ENCODE results near the gene CCDC34. TPM values are rescaled to one million over a fixed set of nuclear protein-coding genes. Genes with fewer than 3 reads are reported as not detected.

The CCDC34 gene
- total and polyA plus RNA-seq, 2 of the 4 experiments (the other 2 are of a cell fraction), result 2.5 to 4.5 TPM

- Histone ChIP-seq H3K9me3 (ENCODE audit: control insufficient read depth, insufficient read depth, low read length) (no peaks in the 10 kb centered on the region), H4K8ac (ENCODE audit: low read depth in 2 of 2, low read length in 2 of 2) (no peak overlapping the region), H3K23ac (ENCODE audit: low read depth, low read length) (no peak overlapping the region), H2BK5ac (ENCODE audit: low read depth, low read length, poor library complexity, severe bottlenecking) (no peak overlapping the region), H2BK120ac (ENCODE audit: low read depth, low read length) (no peak overlapping the region), H4K91ac (ENCODE audit: insufficient read depth, low read depth, low read length) (no peak overlapping the region), H2BK20ac (ENCODE audit: low read depth, low read length) (no peak overlapping the region), H3K9me1 (ENCODE audit: insufficient read depth, low read length) (no peaks in the 10 kb centered on the region), H2BK15ac (ENCODE audit: low read depth, low read length) (no peak overlapping the region), H3K79me1 (ENCODE audit: low read depth in 1 of 2, low read length in 2 of 2) (no peaks in the 10 kb centered on the region), H3K4me2 (ENCODE audit: low read depth, low read length) (no peak overlapping the region), H3K27me3 (ENCODE audit: control insufficient read depth, insufficient read depth, low read length) (no peaks in the 10 kb centered on the region), H3K18ac (ENCODE audit: low read depth, low read length) (no peak overlapping the region), H3K4me3 (ENCODE audit: insufficient read depth, low read depth, low read length) (no peak overlapping the region), H3K27ac (ENCODE audit: insufficient read depth, low read length) (no peak overlapping the region), H3K56ac (ENCODE audit: extremely low read depth, insufficient read depth, low read length) (no peak overlapping the region), H4K5ac (ENCODE audit: low read depth, low read length) (no peak overlapping the region), H3K4me1 (ENCODE audit: control insufficient read depth, insufficient read depth, low read length) (peaks cover 4% of the 10 kb centered on the region; the same call in 1 of the 2 replicates), H2AK5ac (ENCODE audit: low read depth, low read length) (no peak overlapping the region), H3K14ac (replicated peaks; ENCODE audit: low read depth, low read length) (no peak overlapping the region), H2AFZ (replicated peaks; ENCODE audit: low read length, poor library complexity) (no peak overlapping the region), H3K9ac (ENCODE audit: low read depth, low read length) (no peak overlapping the region), H3K4ac (ENCODE audit: low read depth, low read length) (no peak overlapping the region), H4K20me1 (ENCODE audit: insufficient read depth, low read length) (no peaks in the 10 kb centered on the region), H3K36me3 (ENCODE audit: control insufficient read depth, insufficient read depth, low read length) (no peaks in the 10 kb centered on the region), H2AK9ac (replicated peaks; ENCODE audit: low read depth, low read length, poor library complexity) (no peak overlapping the region)
- DNase-seq, result no peak
- in situ Hi-C loops (cut with MboI; ENCODE audit: low sequenced_read_pairs) (loop anchor here (5.0 kb wide), 1 partner anchor 109 kb away; no protein-coding TSS in a partner anchor), intact Hi-C loops (cut with micrococcal nuclease) (loop anchor here (1.0 to 5.0 kb wide), 3 partner anchors 112 to 191 kb away; partner anchors contain the start of gene LGR4), dilution Hi-C loops (cut with HindIII; ENCODE audit: low sequenced_read_pairs, unreplicated experiment) (no loop called here)
- BruUV-seq (replicated peaks), result no TSS peak
- ChIA-PET POLR2A (ENCODE audit: unreplicated experiment) (interaction anchor here (0.8 kb wide), 2 partner anchors 112 to 190 kb away, joined by 3 to 5 read pairs; no protein-coding TSS in a partner anchor), CTCF (interaction anchor here (0.6 to 1.8 kb wide), 17 partner anchors 8 to 191 kb away, joined by 3 to 19 read pairs (median 3); no protein-coding TSS in a partner anchor)
- no CpG with 5 or more reads among the region's 1 CpG for WGBS, 2 experiments (ENCODE audit: extremely low coverage in 2 of 2, insufficient read length in 1 of 2)
- no peak for ATAC-seq (ENCODE audit: low read depth)
- no peak for TF ChIP-seq RFX5 (IDR thresholded peaks at IDR 0.05; ENCODE audit: low read depth, low read length)
- TF ChIP-seq POLR2A (IDR thresholded peaks at IDR 0.05; ENCODE audit: low read depth, low read length), result no peak
- TF ChIP-seq USF2 (IDR thresholded peaks at IDR 0.05; ENCODE audit: low read depth, low read length), result no peak
- no peak for TF ChIP-seq NFE2L2 (IDR thresholded peaks at IDR 0.05; ENCODE audit: low read depth, low read length)
- TF ChIP-seq RCOR1 (IDR thresholded peaks at IDR 0.05; ENCODE audit: insufficient replicate concordance, low read length), result no peak
- no peak for TF ChIP-seq FOS (IDR thresholded peaks at IDR 0.05; ENCODE audit: low read depth, low read length)
- TF ChIP-seq BHLHE40 (IDR thresholded peaks at IDR 0.05; ENCODE audit: low read depth, low read length), result no peak
- TF ChIP-seq MAFK (IDR thresholded peaks at IDR 0.05; ENCODE audit: low read depth, low read length), result no peak
- no peak for TF ChIP-seq SMC3 (IDR thresholded peaks at IDR 0.05; ENCODE audit: low read depth, low read length)
- no peak for TF ChIP-seq CHD1 (IDR thresholded peaks at IDR 0.05; ENCODE audit: low read depth, low read length)
- no peak for TF ChIP-seq CTCF (conservative IDR thresholded peaks at IDR 0.05; ENCODE audit: low read depth, low read length)
- no peak for TF ChIP-seq MXI1 (IDR thresholded peaks at IDR 0.05; ENCODE audit: borderline replicate concordance, low read depth, low read length)
- TF ChIP-seq MAZ (IDR thresholded peaks at IDR 0.05; ENCODE audit: borderline replicate concordance, low read depth, low read length), result no peak
- no peak for TF ChIP-seq ELK1 (IDR thresholded peaks at IDR 0.05; ENCODE audit: borderline replicate concordance, low read depth, low read length)
- no peak for TF ChIP-seq RAD21 (IDR thresholded peaks at IDR 0.05; ENCODE audit: low read length)
- no peak for TF ChIP-seq CEBPB (IDR thresholded peaks at IDR 0.05; ENCODE audit: low read depth, low read length)
These were observed 67.1 kb downstream of the CCDC34 start for GRCh38 chr11:27295928-27296327.

Data from IMR-90 (cell line).